D721Med (cell line): ENCODE data around the gene NEU1.
"Not testable (repeated sequence)": the region's sequence is repeated elsewhere in the genome, so short reads cannot be mapped to it uniquely, and the experiment has no call there.

Experiments used
- DNase-seq: peaks from one replicate; pipeline ENCODE4 v3.0.0; 2011; ENCODE audit warnings: low spot score; ENCODE audit not compliant: insufficient read length
- FAIRE-seq: peaks from 2 replicates; lab custom pipeline; 2011; peaks lifted over from hg19 to GRCh38; lab: Jason Lieb, UNC
- TF ChIP-seq, protein P1 (sequence below): IDR thresholded peaks from 2 replicates; pipeline ENCODE4 v1.5.1; 2012; ENCODE audit warnings: mild to moderate bottlenecking, control low read depth; ENCODE audit not compliant: insufficient read depth; ENCODE audit errors: missing control alignments

The NEU1 gene

GRCh38 chr6:31815025-31815838, 47.4 kb downstream of the NEU1 start, which contains the start of the genes HSPA1A and HSPA1L:
HSPA1A (plus strand) TSS chr6:31815543; CDS start chr6:31815757, 214 bp downstream.
HSPA1L (minus strand) TSS chr6:31815283; CDS start chr6:31811972, 3,311 bp downstream.
- TF ChIP-seq, protein P1, sequence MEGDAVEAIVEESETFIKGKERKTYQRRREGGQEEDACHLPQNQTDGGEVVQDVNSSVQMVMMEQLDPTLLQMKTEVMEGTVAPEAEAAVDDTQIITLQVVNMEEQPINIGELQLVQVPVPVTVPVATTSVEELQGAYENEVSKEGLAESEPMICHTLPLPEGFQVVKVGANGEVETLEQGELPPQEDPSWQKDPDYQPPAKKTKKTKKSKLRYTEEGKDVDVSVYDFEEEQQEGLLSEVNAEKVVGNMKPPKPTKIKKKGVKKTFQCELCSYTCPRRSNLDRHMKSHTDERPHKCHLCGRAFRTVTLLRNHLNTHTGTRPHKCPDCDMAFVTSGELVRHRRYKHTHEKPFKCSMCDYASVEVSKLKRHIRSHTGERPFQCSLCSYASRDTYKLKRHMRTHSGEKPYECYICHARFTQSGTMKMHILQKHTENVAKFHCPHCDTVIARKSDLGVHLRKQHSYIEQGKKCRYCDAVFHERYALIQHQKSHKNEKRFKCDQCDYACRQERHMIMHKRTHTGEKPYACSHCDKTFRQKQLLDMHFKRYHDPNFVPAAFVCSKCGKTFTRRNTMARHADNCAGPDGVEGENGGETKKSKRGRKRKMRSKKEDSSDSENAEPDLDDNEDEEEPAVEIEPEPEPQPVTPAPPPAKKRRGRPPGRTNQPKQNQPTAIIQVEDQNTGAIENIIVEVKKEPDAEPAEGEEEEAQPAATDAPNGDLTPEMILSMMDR, result no peak
- DNase-seq (no peak), FAIRE-seq (no peak)

GRCh38 chr6:31814677-31815024, 48.0 kb downstream of the NEU1 start:
- FAIRE-seq, result no peak
- DNase-seq, result no peak
- TF ChIP-seq, protein P1, result no peak

DNA sequence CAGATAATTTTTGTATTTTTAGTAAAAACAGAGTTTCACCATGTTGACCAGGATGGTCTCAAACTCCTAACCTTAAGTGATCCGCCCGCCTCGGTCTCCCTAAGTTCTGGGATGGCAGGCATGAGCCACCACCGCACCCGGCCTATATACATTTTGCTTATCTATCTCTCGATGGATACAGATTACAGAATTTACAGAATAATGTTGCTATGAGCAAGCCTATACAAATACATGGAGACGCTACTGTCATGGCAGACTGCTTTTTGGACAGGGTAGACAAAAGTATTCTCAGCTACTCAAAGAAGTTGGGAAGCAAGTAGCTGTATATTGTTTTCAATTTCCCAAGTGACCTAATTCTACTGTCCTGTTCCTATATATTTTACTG, 49.2 kb downstream of the NEU1 start:
- TF ChIP-seq, protein P1, result no peak
- DNase-seq (no peak), FAIRE-seq (no peak)

- TF ChIP-seq, protein P1, result no peak
- FAIRE-seq, result no peak
Measured at GRCh38 chr6:31811645-31812044, 51.0 kb downstream of the NEU1 start.

DNA sequence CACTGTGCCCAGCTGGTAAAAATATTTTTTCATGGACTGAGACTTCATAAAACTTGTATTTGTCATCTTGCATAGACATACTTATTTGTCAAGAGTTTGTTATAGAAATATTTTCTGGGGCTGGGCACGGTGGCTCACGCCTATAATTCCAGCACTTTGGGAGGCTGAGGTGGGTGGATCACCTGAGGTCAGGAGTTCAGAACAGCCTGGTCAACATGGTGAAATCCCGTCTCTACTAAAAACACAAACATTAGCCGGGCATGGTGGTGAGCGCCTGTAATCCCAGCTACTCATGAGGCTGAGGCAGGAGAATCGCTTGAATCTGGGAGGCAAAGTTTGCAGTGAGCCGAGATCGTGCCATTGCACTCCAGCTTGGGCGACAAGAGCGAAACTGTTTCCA, 54.0 kb downstream of the NEU1 start:
- not testable (repeated sequence) for FAIRE-seq, DNase-seq

More at GRCh38 chr6:31811645-31812044, 51.0 kb downstream of the NEU1 start:
- DNase-seq, result no peak
